Embryonic facial prominence (tissue), 1 donor: Measurements from ENCODE around the gene RBX1.

Source experiments
- DNase-seq: peaks from one replicate; pipeline ENCODE4 v3.0.0-alpha.2; 2016; ENCODE audit errors: extremely low spot score

Gene RBX1

DNA sequence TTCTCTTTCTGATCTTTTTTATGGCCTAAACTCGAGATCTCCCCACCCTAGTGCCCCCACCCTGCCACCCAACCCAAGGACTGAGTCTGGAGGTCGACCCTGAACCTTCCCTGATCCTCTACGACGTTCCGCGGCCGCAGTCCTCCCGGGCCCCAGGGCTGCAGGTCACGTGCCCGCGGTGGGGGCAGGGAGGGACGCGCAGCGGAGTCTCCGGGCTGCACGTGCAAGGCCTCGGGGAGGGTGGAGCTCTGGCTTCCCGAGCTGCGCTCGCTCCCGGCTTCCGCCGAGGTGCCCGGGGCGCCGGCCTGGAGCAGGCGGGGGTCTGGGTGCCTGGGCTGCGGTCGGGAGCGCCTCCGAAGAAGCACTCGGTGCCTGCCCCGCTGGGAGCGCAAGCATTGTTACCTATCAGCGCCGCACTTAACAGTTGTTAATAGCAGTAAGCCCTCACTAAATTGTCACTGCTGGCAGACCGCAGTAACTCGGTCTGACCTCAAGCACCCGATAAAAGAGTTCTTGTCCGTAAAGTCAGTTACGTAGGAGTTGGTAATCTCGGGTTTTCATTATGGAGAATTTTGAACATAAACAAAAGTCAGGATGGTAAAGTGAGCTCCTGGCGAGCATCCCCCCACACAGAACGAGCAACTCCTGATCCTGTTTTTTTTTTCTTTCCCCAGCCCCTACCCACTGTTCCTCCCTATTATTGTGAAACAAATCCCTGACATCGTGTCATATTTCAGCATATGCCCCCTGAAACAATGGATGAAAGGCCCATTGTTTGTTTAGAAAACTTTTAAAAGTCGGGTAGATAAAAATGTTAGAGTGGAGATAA is 71.5 kb downstream of the RBX1 start:
- peak; percentile 72 for DNase-seq
